NCI-H1930 (cell line): ENCODE measurements around the gene PGLYRP4.

Source experiments
- DNase-seq, 2 experiments: peaks; one replicate each; lab custom pipeline; 2025; lab: John Stamatoyannopoulos, UW

Gene PGLYRP4

DNA sequence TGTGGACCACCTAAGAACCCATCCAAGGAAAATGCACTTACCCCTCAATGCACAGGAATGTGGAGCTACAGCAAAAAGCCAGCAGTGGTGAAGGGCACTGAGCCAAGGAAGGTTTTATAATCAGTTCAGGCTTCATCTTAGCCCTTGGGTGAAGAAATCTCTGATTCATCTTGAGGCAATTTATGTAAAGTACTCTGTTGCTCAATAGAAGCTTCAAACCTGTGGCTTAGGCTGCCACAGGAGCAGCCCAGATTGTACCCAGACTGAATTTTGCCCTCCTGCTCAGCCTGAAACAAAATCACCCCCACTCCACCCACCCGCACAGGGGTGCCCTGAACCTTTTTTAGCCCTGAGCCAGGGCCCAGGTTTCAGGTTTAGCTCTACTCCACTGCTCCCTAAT, 26.9 kb upstream of the PGLYRP4 start, which contains the start of gene S100A12:
Gene S100A12 (minus strand): TSS at position 111 of the 400 bp plus-strand sequence. CDS start 1,029 bp downstream, outside the sequence.
- no peak for DNase-seq

DNA sequence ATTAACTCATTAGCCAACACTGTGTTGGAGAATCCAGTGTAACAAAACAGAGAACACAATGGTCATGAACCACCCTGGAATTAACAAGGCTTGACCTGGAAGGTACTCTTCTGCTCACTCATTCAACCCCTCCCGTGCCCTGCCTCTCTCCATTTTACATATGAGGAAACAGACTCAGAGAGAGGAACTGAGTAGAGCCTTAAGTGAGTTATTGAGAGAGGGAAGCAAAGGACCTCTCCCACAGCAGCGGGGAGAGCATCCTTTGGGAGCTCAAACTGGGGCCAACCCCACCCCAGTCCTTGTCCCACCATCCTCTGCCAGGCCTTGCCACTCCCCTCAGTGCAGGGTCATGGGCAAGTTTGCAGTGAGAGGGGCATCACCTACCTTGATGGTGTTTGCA, 25.4 kb upstream of the PGLYRP4 start:
- no peak for DNase-seq

DNA sequence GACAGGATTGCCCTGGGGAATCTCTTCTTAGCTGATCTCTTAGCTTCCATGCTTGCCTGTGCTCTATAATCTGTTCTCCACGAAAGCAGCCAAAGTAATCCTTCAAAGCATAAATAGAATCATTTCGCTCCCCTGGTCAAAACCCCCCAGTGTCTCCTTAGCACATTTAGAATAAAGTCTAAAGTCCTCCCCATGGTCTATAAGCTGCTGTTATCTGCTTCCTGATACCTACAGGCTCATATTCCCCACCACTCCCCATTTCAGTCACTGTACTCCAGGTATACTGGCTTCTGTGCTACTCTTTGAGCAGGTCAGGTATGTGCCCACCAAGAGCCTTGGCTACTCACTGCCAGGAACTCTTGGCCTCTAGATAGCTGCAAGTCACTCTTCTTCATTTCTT, 23.9 kb upstream of the PGLYRP4 start:
- no peak for DNase-seq

DNA sequence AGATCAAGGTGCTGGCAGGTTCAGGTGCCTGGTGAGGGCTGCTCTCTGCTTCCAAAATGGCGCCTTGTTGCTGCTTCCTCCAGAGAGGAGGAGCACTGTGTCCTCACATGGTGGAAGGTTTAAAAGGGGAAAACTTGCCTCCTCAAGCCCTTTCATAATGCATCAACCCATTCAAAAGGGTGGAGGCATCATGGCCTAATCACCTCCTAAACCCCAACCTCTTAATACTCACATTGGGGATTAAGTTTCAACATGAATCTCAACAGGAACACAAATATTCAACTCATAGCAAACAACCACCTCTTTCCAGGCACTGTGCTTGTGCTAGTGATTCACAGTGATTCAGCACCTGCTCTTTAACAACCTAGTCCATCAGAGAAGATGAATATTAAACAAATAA, 22.6 kb upstream of the PGLYRP4 start:
- no peak for DNase-seq

DNA sequence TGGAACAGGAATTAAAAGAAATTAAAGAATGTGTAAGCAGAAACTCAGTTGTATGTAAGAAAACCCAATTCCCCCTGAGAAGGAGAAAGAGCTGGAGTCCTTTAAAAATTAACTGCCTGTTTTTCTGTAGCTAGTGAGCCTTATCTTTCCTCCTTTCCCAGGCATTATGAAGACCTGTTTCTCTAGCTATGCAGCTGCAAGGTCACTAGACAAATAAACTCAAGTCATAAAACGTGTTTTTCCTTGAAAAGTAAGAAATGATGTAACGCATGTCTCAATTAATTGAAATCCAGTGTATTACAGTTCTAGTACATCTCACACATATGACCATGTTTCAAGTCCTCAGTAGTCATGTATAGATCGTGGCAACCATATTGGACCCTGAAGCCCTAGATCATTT, 21.5 kb upstream of the PGLYRP4 start:
- DNase-seq = no peak

DNA sequence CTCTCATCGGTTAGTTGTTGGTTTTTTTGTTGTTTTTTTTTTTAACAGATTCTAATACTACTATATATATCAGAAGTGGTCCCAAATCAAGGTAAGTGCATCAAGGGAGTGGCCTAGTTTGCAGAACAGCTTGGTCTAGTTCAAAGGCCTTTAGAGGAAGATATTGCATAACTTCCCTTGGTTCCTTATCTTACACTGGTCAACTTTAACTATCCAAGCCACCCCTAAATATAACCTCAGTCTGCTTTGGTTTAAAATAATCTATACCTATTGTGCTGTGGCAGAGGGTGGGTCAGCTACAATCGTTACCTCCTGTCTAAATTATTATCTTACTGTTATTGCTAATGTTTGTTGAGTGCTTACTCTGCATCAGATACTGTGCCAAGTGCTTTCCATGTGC, 19.9 kb upstream of the PGLYRP4 start:
- DNase-seq = no peak

DNA sequence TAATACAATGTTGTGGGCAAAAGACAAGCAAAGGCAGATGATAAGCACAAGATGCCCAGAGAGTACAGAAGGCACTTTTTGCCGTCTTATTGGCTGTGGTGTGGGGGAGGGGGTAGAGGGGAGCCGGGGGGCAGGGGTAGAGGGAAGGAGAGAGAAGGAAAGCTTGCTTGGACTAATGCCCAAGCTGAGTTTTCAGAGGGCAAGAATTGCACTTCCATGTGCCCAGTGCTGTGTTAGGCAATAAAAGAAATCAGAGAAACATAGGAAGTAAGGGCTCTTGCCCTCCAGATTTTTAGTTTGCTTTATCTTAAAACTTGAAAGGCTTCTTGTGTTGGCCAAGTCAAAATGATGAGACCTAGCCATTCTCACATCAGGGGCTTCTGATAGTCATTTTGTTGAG, 18.4 kb upstream of the PGLYRP4 start:
- no peak for DNase-seq

DNA sequence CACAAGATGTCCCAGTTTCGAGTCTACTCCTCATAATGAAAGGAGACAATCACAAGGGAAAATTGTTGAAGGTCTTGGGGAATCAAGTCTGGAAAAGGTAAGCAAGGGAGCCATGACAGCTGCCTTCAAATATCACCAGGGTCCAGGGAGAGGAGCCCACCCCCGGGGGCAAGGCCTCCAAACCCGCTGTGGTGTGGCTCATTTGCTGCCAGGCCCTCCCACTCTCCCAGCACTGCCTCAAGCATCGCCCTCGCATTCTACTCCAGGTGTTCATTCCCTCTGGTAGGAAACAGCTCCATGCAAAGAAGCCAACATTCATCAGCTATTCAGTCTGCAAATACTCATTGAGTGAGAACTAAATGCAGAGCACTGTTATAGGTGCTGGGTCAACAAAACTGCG, 17.6 kb upstream of the PGLYRP4 start:
- no peak for DNase-seq

DNA sequence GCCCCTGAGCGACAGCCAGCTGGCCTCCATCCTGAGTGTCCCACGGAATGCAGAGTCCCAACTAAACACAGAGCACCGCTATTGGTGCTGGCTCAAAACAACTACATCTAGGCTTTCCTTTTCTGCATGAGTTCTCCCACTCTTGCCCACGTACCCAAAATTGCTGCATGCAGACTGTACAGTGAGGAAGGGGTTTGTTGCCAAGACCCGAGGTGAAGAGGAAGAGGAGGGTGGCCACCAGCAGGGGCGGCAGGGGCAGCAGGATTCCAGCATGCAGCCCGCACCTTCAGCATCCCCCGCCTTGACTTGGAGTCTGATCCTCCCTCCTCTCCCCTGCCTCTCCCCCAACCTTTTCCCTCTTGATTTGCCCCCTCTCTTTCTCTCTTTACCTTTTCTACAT, 17.1 kb upstream of the PGLYRP4 start:
- DNase-seq = no peak

DNA sequence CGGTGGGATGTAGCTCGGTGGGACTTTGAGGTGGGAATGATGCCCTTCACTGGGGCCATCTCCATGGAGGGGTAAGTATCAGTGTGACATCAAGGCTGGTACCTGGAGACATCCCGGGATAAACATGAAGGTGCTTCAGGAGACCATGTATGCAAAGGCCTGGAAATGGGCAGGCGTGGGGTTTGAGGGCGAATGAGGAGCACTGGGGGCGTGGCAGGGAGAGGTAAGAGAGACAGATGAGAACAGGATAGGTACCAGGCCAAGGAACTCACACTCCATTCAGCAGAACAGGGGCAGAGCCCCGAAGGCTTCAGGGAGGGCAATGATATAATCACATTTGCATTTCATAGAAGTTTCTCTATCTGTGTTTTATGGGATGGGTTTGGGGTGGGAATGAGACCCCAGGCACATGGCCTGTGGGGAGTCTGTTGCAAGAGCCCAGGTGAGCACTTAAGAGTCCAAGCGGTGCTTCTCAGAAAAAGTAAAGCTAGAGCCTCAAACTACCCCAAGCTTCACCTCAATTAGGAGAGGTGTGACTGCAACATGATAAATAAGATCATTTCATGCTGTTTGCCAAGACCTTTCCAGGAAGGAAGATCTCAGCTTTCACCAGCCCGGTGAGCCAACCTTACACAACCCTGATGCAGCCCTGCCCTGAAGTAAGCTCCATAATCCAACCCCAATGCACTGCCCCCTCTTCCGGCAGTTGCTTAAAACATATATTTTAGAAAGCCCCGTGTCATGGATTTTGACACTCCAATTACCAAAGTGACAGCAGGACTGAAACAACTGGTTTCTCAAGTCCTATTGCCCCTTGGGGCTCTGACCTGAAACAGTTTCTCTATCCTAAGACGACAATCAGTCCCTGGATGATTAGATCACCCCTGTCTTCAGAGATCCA, 16.4 kb upstream of the PGLYRP4 start:
- DNase-seq = no peak

DNA sequence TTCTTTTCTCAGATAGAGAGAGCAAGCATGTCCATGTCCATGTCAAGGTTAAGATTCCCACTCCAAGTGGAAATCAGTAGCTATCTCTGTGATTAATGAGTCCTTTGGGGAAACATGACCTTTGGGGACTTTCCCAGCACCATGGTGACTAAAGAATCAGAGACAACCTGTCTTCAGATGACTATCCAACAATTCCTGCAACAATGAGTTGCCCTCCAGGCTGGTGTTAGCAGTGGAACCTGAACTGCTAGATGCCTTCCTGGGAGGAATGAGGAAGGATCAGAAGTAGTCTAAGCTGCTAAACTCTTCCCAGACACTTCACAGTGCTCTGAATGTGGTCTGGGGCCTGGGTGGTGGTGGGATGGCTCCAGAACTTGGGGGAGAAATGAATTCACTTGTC, 15.5 kb upstream of the PGLYRP4 start:
- no peak for DNase-seq

DNA sequence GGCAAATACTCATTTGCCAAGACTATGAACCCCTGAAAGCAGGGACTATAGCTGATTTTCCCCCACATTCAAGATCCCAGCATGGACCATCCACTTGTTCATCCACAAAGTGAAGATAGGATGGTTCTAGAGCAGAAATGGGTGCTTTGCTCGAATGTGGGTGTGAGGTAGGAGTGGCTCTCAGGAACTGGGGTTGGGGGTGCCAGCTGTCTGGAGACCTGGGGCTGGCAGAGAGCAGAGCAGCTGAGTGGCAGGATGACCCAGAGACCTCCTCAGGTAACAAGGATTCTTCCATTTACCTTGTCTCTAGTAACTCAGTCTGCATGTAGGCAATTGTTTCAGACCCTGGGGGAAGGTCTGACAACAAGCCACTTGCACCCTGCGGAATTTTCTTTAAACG, 15.0 kb upstream of the PGLYRP4 start:
- DNase-seq = no peak

DNA sequence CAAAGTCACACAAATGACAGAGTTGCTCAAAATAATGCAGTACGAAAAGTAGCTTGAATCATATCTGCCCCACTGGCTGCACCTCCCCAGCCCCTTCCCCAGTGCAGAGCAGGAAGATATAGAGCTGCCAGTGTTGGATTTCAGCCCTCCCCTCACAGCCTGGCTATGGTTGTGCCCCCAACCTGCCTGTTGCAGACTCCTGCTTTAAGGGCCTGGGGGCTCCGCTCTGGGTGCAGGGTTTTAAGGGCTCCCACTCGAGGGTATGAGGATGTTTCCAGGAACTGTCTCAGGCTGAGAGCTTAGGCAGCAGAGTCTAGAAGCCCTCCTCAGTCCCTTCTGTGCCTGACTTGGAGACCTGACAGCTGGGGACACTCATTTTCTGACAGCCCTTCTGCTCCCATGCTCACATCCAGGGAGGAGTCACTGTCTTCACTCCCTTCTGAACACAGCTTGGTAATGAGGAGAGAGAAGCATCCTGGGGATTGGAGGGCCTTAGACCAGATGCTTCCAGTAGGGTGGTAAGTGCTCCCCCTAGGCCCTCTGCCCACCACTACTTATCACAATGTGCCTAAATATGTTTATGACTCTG, 13.6 kb upstream of the PGLYRP4 start:
- DNase-seq = no peak

DNA sequence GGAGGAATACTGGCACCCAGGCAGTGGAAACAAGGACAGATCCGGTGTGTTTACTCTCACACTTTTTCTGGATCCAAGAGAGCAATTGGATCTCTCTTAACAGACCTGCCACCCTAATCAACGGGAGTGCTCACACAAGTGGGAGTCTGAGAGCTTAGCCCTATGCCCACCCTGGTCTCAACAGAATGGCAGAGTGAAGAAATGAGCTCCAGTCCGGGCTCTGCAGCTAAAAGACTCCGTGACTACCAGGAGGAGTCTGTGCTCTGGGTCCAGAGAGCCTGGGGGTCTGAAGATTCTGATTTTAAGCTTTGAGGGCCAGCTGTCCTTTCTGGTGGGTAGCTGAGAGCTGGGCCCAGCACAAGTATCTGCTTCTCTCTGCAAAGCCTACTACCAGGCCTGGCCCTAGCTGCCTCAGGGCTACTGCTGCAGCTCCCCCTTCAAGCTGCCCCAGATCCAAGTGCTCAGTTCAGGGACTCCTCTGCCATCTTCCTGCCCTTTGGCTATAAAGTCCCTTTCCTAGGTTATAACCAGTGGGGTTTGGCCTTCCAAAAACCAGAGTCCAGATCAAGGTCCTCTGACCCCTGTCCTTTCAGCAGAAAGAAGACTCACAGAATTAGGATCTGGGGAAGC, 13.0 kb upstream of the PGLYRP4 start:
- no peak for DNase-seq

DNA sequence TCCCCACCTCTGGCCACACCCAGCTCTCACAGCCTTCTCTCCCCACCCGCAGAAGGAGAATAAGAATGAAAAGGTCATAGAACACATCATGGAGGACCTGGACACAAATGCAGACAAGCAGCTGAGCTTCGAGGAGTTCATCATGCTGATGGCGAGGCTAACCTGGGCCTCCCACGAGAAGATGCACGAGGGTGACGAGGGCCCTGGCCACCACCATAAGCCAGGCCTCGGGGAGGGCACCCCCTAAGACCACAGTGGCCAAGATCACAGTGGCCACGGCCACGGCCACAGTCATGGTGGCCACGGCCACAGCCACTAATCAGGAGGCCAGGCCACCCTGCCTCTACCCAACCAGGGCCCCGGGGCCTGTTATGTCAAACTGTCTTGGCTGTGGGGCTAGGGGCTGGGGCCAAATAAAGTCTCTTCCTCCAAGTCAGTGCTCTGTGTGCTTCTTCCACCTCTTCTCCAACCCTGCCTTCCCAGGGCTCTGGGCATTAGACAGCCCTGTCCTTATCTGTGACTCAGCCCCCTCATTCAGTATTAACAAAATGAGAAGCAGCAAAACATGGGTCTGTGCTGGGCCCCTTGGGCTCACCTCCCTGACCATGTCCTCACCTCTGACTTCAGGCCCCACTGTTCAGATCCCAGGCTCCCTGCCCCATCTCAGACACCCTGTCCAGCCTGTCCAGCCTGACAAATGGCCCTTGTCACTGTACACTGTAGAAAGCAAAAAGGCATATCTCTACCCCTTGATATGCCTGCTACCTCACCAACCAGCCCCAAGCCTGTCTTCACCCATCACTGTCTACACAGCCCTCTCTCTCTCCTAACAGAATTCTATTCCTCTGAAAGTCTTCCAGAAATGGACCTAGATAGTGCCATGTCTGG, 12.2 kb upstream of the PGLYRP4 start:
- DNase-seq = no peak

DNA sequence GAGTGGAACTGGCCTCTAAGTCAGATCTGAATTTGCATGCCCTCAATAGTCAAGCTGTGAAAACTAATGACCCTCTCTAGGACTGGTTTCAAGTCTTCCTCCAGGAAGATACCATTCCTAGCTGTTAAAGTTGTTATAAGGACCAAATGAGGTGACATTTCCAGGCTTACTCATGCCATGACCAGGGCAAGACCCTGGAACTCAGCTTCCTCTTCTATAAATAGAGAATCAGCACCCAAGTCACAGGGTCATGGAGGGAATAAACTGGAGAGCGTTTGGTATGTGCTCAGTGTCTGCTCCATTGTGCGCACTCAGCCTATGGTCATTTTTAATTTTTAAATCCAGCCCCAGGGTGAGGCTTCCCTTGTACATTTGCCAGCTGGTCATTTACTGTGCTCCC, 11.5 kb upstream of the PGLYRP4 start:
- no peak for DNase-seq

DNA sequence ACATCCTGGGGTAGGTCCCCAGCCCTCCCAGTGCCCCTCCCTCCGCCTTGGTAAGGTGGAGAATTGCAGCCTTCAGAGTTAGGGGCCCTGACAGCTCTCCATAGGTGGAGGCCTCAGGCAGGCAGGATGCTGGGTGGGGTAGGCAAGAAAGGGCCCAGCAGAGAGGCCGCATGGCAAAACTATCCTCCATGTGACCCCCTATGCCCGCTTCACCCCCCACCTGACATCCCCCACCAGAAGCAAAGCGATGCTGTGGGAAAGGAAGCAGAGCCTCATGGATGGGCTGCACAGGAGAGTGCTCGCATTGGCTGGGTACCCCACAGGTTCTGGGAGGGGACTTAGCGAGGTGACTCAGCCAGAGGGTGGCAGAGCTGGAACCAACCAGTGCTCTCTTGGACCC, 10.6 kb upstream of the PGLYRP4 start:
- DNase-seq = no peak

DNA sequence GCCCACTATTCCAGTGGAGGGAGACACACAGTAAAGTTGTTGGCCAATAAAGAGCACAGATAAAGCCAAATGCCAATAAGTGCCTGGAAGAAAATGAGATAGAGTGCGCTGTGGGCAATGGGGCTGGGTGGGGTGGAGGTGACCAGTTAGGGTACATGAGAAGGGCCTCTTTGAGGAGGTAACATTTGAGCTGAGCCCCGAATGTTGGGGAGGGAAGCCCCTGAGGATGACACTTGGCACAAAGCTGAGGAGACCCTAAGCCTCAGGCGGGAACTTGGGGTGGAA, 10.0 kb upstream of the PGLYRP4 start:
- DNase-seq = no peak

DNA sequence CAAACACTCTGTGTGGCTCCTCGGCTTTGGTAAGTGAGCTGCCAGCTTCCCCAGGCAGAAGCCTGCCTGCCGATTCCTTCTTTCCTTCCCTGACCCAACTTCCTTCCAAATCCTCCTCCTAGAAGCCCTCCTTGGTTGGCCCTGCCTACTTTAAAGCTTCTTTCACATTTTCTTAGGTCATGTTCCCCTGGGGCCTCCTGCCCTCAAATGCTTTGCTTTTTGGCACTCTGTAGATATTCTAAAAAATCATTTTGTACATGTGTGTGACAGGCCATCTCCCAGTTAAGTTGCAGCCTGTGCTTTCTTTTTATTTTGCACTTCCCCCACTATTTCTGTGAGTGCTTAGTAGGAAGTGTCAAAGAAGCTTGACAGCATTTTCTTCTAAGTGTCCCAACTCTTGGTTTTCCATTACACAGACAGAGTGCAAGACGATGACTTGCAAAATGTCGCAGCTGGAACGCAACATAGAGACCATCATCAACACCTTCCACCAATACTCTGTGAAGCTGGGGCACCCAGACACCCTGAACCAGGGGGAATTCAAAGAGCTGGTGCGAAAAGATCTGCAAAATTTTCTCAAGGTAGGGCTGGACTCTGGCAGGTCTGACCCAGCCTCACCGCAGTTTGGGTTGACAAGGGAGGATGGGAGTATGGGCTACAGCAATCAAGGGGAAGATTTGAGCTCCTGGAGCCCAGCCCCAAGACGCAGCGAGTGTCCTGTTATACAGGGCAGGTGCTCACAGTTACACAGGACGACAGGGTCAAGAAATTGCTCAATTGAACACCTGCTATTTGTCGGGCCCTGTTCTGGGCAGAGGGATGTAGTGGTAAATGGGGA, 9.4 kb upstream of the PGLYRP4 start, which contains the start of gene S100A9:
Gene S100A9 (plus strand): TSS at position 2 of the 838 bp plus-strand sequence. CDS start 430 bp downstream, at position 432.
- DNase-seq = no peak

DNA sequence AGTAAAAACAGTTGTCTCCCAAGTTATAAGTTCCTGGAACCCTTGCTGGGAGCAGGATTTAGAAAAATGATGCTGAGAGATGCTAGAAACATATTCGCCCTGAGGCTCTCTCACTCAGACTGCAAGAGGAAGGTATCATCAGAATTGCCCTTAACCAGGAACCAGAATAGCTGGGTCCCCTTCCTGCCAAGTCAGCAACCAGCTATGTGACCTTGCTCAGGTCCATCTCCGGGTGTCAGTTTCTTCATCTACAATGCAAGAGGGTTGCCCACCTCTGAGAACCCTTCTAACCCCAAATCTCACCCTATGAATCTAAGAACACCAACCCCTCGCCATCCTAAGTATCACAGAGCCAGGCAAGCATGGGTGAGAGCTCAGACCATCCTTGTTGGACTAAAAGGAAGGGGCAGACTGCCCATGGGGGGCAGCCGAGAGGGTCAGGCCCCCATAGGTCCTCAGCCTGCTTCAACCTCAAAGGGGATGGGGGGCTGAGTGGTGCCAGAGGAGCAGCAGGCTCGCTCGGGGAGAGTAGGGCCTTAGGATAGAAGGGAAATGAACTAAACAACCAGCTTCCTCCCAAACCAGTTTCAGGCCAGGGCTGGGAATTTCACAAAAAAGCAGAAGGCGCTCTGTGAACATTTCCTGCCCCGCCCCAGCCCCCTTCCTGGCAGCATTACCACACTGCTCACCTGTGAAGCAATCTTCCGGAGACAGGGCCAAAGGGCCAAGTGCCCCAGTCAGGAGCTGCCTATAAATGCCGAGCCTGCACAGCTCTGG, 8.6 kb upstream of the PGLYRP4 start:
- DNase-seq = no peak
